ENCODE measurements around the gene LMX1B. TPM values are rescaled to one million over a fixed set of nuclear protein-coding genes. Genes with fewer than 3 reads are reported as not detected.
A peak's percentile ranks its signal among the peaks of the same experiment; 100 is the strongest.

LMX1B gene
- total RNA-seq, 1 donor from 2014 or later = 1.3 TPM

- no peak for DNase-seq
- Histone ChIP-seq H3K27me3 (ENCODE audit: low read depth) (peaks cover 96% of the 10 kb centered on the region), H3K36me3 (no peaks in the 10 kb centered on the region), H3K27ac (replicated peaks) (no peak overlapping the region), H3K4me1 (peaks cover 42% of the 10 kb centered on the region), H3K4me3 (no peak overlapping the region), H3K9me3 (replicated peaks) (no peaks in the 10 kb centered on the region)
- intact Hi-C loops (cut with micrococcal nuclease) = loop anchor here (10.0 kb wide), 1 partner anchor 68 kb away; no protein-coding TSS in a partner anchor
- TF ChIP-seq, protein P1, sequence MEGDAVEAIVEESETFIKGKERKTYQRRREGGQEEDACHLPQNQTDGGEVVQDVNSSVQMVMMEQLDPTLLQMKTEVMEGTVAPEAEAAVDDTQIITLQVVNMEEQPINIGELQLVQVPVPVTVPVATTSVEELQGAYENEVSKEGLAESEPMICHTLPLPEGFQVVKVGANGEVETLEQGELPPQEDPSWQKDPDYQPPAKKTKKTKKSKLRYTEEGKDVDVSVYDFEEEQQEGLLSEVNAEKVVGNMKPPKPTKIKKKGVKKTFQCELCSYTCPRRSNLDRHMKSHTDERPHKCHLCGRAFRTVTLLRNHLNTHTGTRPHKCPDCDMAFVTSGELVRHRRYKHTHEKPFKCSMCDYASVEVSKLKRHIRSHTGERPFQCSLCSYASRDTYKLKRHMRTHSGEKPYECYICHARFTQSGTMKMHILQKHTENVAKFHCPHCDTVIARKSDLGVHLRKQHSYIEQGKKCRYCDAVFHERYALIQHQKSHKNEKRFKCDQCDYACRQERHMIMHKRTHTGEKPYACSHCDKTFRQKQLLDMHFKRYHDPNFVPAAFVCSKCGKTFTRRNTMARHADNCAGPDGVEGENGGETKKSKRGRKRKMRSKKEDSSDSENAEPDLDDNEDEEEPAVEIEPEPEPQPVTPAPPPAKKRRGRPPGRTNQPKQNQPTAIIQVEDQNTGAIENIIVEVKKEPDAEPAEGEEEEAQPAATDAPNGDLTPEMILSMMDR (IDR thresholded peaks at IDR 0.05; ENCODE audit: borderline replicate concordance) = no peak
Measured at GRCh38 chr9:126616521-126616976, 2.8 kb downstream of the LMX1B start.

GRCh38 chr9:126617003-126617822 is 3.5 kb downstream of the LMX1B start:
- Histone ChIP-seq H3K27me3 (ENCODE audit: low read depth) (peaks cover 96% of the 10 kb centered on the region), H3K4me3 (no peak overlapping the region), H3K9me3 (replicated peaks) (no peaks in the 10 kb centered on the region), H3K27ac (replicated peaks) (no peak overlapping the region), H3K36me3 (no peaks in the 10 kb centered on the region), H3K4me1 (peaks cover 36% of the 10 kb centered on the region)
- DNase-seq = no peak
- TF ChIP-seq, protein P1 (IDR thresholded peaks at IDR 0.05; ENCODE audit: borderline replicate concordance) = no peak
- intact Hi-C loops (cut with micrococcal nuclease) = loop anchor here (10.0 kb wide), 1 partner anchor 68 kb away; no protein-coding TSS in a partner anchor

DNA sequence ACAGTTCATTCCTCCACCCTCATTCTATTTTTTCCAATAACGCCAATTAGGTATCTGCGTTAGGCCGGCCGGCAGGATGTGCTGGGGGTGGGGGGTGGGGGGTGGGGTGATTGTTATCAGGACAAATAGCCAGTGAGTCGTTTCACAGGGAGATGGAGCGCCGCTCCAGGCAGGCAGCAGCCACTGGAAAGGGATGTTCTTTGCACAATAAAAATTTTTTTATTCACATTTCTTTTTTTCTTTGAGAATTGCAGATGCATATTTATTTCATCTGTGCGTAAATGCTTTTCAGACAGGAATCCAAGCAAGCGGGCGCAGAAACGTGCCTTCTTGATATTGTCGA is 4.1 kb downstream of the LMX1B start:
- no peak overlapping the region for H3K4me3 ChIP-seq
- DNase-seq = no peak
- H3K4me1 ChIP-seq = peaks cover 30% of the 10 kb centered on the region
- no peaks in the 10 kb centered on the region for H3K9me3 ChIP-seq (replicated peaks)
- TF ChIP-seq, protein P1 (IDR thresholded peaks at IDR 0.05; ENCODE audit: borderline replicate concordance) = no peak
- peaks cover 96% of the 10 kb centered on the region for H3K27me3 ChIP-seq (ENCODE audit: low read depth)
- no peaks in the 10 kb centered on the region for H3K36me3 ChIP-seq
- H3K27ac ChIP-seq (replicated peaks) = no peak overlapping the region
- intact Hi-C loops (cut with micrococcal nuclease) = loop anchor here (10.0 kb wide), 1 partner anchor 67 kb away; no protein-coding TSS in a partner anchor

DNA sequence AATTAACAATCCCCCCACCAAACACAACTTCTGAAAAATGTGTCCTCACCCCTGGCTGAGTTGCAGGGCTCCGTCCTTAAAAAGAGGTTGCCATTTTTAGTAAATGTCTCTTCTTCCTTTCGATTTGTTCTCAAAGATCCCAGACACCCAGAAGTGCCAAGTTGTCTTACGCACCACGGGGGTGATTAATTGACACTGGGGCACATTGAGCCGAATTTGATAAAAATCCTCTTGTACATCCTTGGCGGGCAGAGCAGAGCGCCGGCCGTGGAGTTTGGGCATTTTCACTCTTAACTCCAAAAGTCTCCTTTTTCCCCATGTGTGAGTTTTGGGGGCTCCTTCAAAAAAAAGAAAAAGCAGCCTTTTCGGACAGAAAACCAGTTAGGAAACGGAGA is 4.5 kb downstream of the LMX1B start:
- H3K4me1 ChIP-seq = peaks cover 26% of the 10 kb centered on the region
- TF ChIP-seq, protein P1 (IDR thresholded peaks at IDR 0.05; ENCODE audit: borderline replicate concordance) = no peak
- H3K9me3 ChIP-seq (replicated peaks) = no peaks in the 10 kb centered on the region
- intact Hi-C loops (cut with micrococcal nuclease) = loop anchor here (10.0 kb wide), 1 partner anchor 67 kb away; no protein-coding TSS in a partner anchor
- H3K36me3 ChIP-seq = no peaks in the 10 kb centered on the region
- H3K27ac ChIP-seq (replicated peaks) = no peak overlapping the region
- H3K4me3 ChIP-seq = peak overlapping the region; percentile 19
- peaks cover 96% of the 10 kb centered on the region for H3K27me3 ChIP-seq (ENCODE audit: low read depth)
- no peak for DNase-seq

GRCh38 chr9:126618585-126619360 is 5.0 kb downstream of the LMX1B start:
- intact Hi-C loops (cut with micrococcal nuclease) = loop anchor here (10.0 kb wide), 1 partner anchor 66 kb away; no protein-coding TSS in a partner anchor
- Histone ChIP-seq H3K4me1 (peaks cover 25% of the 10 kb centered on the region), H3K9me3 (replicated peaks) (no peaks in the 10 kb centered on the region), H3K36me3 (no peaks in the 10 kb centered on the region), H3K27me3 (ENCODE audit: low read depth) (peaks cover 96% of the 10 kb centered on the region), H3K4me3 (peak overlapping the region; percentile 19), H3K27ac (replicated peaks) (no peak overlapping the region)
- TF ChIP-seq, protein P1 (IDR thresholded peaks at IDR 0.05; ENCODE audit: borderline replicate concordance) = no peak
- DNase-seq = no peak
